Esophagus muscularis mucosa (tissue), 4 donors: ENCODE data around the gene GON7. TPM values are rescaled to one million over a fixed set of nuclear protein-coding genes. Genes with fewer than 3 reads are reported as not detected.

Experiments
- DNase-seq: peaks from one replicate; pipeline ENCODE4 v3.0.0-alpha.2; 2017; ENCODE audit errors: extremely low spot score
- H3K27ac ChIP-seq, 4 donors: fragments of 200-600 bp; sonication (generic); replicated peaks in 1 of 4; 1 replicate in 3 of 4; 2 replicates in 1 of 4; pipeline ENCODE4 v1.5.1; 2016 to 2019; ENCODE audit warnings: mild to moderate bottlenecking in 1 of 4
- H3K27me3 ChIP-seq, 4 donors: fragments of 200-600 bp; sonication (generic); one replicate each; pipeline versions ENCODE4 v1.5.1 to v1.6.0; 2016 to 2019
- H3K36me3 ChIP-seq, 4 donors: fragments of 200-600 bp; sonication (generic); one replicate each; pipeline ENCODE4 v1.5.1; 2016 to 2019
- H3K4me1 ChIP-seq, 4 donors: fragments of 200-600 bp; sonication (generic); one replicate each; pipeline ENCODE4 v1.5.1; 2016 to 2019
- H3K4me3 ChIP-seq, 4 donors: fragments of 200-600 bp; sonication (generic); 1 replicate in 2 of 4; 2 replicates in 2 of 4; pipeline ENCODE4 v1.5.1; 2016 to 2019; ENCODE audit warnings: mild to moderate bottlenecking in 4 of 4, moderate library complexity in 1 of 4
- H3K9me3 ChIP-seq, 4 donors: fragments of 200-600 bp; sonication (generic); 1 replicate in 3 of 4; 2 replicates in 1 of 4; pipeline ENCODE4 v1.5.1; 2016 to 2019
- EP300 ChIP-seq: sonication (generic); formaldehyde crosslinking; IDR thresholded peaks from one replicate; pipeline ENCODE4 v1.6.1; 2017; ENCODE audit warnings: antibody characterized with exemption
- POLR2A ChIP-seq: fragments of 450-650 bp; IDR thresholded peaks from one replicate; pipeline ENCODE4 v1.6.1; 2017; ENCODE audit warnings: antibody characterized with exemption, moderate library complexity, mild to moderate bottlenecking, low read depth
- POLR2AphosphoS5 ChIP-seq, 2 donors: sonication (generic); formaldehyde crosslinking; IDR thresholded peaks; one replicate each; pipeline ENCODE4 v1.6.1; 2017; ENCODE audit warnings: antibody characterized with exemption in 2 of 2
- WGBS: methylation state at CpG from one replicate; pipeline ENCODE4 v1.1.5; 2018; 5-methylcytosine and 5-hydroxymethylcytosine counted together
- intact Hi-C: fragments of 100-400 bp; cut with DNase I; formaldehyde crosslinking; loops from one replicate; pipeline ENCODE4 v1.15.1; 2023
- total RNA-seq, 4 donors: library from RNA; depleted of rRNA; stranded (reverse); fragments of >200 nt; gene quantifications; one replicate each; pipeline versions ENCODE4 v1.1.0 to v1.2.1, GENCODE V29; 2016
- TF ChIP-seq, protein P1 (sequence below), 3 experiments: fragments of 200-600 bp in 2 of 3; fragments of 450-650 bp in 1 of 3; sonication (generic) in 2 of 3; IDR thresholded peaks; one replicate each; pipeline ENCODE4 v1.5.1; 2017 to 2019; ENCODE audit warnings: antibody characterized with exemption in 3 of 3, mild to moderate bottlenecking in 2 of 3, moderate library complexity in 1 of 3

GON7 gene
- total RNA-seq, 4 donors from 2014 or later = 6.1 to 14.5 (median 11.6) TPM

DNA sequence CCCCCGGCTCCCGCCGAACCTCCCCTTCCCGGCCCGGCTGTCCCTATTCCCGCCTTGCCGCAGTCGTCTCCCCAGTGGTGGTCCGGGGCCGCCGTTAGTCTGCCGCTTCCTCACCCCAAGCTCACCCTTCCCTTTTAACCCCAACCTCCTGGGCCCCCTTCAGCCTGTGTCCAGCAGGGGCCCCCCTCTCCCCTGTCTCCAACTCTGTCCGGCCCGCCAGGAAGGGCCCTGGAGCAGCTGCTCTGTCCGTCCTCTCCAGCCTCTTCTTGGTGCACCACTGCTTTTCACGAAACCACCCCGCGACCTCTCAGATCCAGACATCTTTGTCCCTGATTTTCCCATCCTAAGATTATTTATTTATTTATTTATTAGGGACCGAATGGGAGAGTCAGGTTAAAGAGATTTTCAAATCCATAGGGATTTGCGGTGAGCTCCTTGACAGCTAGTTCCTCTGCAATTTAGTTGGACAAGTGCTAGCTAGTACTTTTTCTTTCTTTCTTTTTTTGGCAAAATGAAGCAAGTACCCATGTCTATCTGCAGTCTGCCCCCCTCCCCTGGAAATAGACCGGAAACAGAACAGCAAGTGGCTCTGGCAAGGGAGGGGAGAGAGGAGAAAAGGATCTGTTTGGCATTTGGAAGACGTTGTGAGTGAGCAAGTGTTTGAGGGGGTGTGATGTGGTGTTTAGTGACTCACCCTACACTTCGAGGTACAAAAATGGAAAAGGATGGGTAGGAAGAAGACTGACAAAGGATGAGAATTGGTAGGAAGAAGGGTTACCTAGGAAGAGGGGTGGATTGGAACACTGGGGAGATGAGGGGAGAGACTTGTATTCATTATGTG lies 823 bp upstream of the GON7 start:
- H3K4me3 ChIP-seq = peak overlapping the region; percentile 75 to 96 (median 87)
- peak overlapping the region; percentile 79 to 97 (median 92) for H3K27ac ChIP-seq
- no peak for DNase-seq
- no peaks in the 10 kb centered on the region for H3K27me3 ChIP-seq
- H3K4me1 ChIP-seq = peaks cover 18 to 46% (median 37%) of the 10 kb centered on the region in 4 donors
- intact Hi-C loops = loop anchor here (5.0 kb wide), 1 partner anchor 125 kb away; the partner anchor contains the start of gene BTBD7
- no peak for TF ChIP-seq EP300
- TF ChIP-seq, protein P1, sequence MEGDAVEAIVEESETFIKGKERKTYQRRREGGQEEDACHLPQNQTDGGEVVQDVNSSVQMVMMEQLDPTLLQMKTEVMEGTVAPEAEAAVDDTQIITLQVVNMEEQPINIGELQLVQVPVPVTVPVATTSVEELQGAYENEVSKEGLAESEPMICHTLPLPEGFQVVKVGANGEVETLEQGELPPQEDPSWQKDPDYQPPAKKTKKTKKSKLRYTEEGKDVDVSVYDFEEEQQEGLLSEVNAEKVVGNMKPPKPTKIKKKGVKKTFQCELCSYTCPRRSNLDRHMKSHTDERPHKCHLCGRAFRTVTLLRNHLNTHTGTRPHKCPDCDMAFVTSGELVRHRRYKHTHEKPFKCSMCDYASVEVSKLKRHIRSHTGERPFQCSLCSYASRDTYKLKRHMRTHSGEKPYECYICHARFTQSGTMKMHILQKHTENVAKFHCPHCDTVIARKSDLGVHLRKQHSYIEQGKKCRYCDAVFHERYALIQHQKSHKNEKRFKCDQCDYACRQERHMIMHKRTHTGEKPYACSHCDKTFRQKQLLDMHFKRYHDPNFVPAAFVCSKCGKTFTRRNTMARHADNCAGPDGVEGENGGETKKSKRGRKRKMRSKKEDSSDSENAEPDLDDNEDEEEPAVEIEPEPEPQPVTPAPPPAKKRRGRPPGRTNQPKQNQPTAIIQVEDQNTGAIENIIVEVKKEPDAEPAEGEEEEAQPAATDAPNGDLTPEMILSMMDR (IDR thresholded peaks at IDR 0.05) = peak in 2 of 3 experiments; percentile 27 to 29
- no peaks in the 10 kb centered on the region for H3K9me3 ChIP-seq
- H3K36me3 ChIP-seq = peaks cover 9 to 22% (median 20%) of the 10 kb centered on the region in 4 donors
- 0% methylated on average over 23 of the region's 23 CpGs for WGBS

DNA sequence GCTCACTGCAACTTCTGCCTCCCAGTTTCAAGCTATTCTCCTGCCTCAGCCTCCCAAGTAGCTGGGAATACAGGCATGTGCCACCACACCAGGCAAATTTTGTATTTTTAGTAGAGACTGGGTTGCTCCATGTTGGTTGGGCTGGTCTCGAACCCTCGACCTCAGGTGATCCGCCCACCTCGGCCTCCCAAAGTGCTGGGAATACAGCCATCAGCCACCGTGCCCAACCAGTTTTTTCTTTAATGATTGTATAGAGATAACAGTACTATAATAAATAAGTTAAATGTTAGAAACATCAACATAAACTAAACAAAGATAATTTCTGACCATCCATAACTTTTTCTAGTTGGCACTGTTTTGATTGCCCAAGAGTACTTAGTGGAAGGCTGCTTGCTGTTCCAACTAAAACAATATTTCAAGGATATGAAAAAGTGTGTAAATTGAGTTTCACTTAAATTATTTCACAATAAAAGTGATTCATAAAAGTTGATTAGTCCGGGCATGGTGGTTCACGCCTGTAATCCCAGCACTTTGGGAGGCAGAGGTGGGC lies 5.6 kb downstream of the GON7 start:
- intact Hi-C loops = no loop called here

DNA sequence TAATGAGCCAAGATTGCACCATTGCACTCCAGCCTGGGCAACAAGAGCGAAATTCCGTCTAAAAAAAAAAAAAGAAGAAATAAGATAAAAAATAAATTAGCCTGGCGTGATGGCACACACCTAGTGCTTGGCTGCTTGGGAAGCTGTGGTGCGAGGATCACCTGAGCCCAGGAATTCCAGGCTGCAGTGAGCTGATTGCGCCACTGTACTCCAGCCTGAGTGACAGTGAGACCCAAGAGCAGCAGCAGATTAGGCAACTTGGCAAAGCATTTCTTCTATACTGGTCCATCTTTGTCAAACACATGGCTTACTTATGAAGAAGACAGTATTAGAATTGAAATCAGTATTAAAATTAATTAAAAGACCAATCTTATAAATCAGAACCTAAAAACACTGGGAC lies 6.3 kb downstream of the GON7 start:
- H3K27me3 ChIP-seq = no peaks in the 10 kb centered on the region
- H3K4me1 ChIP-seq = peaks cover under 1 to 10% (median 4%) of the 10 kb centered on the region in 4 donors
- no peak overlapping the region for H3K27ac ChIP-seq
- no peaks in the 10 kb centered on the region for H3K36me3 ChIP-seq
- no peak for DNase-seq
- H3K9me3 ChIP-seq = no peaks in the 10 kb centered on the region
- no peak overlapping the region for H3K4me3 ChIP-seq
- TF ChIP-seq POLR2AphosphoS5 (IDR thresholded peaks at IDR 0.05) (no peak), EP300 (no peak), POLR2A (no peak)
- TF ChIP-seq, protein P1 (IDR thresholded peaks at IDR 0.05) = no peak
- 83% methylated on average over 5 of the region's 5 CpGs for WGBS
- intact Hi-C loops = no loop called here

More for the DNA sequence above, 5.6 kb downstream of the GON7 start:
- Histone ChIP-seq H3K9me3 (no peaks in the 10 kb centered on the region), H3K27me3 (no peaks in the 10 kb centered on the region), H3K36me3 (no peaks in the 10 kb centered on the region), H3K4me1 (peaks cover 7 to 16% (median 11%) of the 10 kb centered on the region in 4 donors), H3K4me3 (no peak overlapping the region), H3K27ac (no peak overlapping the region)
- TF ChIP-seq POLR2A (no peak), EP300 (no peak), POLR2AphosphoS5 (IDR thresholded peaks at IDR 0.05) (no peak)
- TF ChIP-seq, protein P1 (IDR thresholded peaks at IDR 0.05) = no peak
- DNase-seq = no peak
- WGBS = 93% methylated on average over 7 of the region's 7 CpGs

DNA sequence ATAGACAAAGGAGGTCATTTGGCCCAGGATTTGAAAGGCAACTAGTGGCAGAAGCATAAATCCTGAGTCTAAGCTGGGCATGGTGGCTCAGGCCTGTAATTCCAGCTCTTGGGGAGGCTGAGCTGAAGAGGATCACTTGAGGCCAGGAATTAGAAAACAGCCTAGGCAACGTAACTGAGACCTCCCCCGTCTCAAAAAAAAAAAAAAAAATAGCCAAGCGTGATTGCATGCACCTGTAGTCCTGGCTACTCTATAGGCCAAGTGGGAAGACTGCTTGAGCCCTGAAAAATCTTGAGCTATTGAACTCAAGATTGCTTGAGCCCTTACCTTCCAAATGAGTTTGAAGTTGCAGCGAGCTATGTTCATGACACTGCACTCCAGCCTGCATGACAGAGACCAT lies 7.8 kb downstream of the GON7 start:
- TF ChIP-seq, protein P1 (IDR thresholded peaks at IDR 0.05) = no peak
- no peaks in the 10 kb centered on the region for H3K9me3 ChIP-seq
- H3K27me3 ChIP-seq = no peaks in the 10 kb centered on the region
- no peak for DNase-seq
- 89% methylated on average over 4 of the region's 4 CpGs for WGBS
- H3K27ac ChIP-seq = no peak overlapping the region
- H3K4me3 ChIP-seq = no peak overlapping the region
- intact Hi-C loops = no loop called here
- no peaks in the 10 kb centered on the region for H3K36me3 ChIP-seq
- H3K4me1 ChIP-seq = no peaks in the 10 kb centered on the region
